ENCODE measurements around the gene POMT2.

Gene POMT2

GRCh38 chr14:77303417-77304156 lies 17.1 kb downstream of the POMT2 start:
- Histone ChIP-seq H3K4me3 (ENCODE audit: severe bottlenecking) (no peak overlapping the region), H3K4me1 (ENCODE audit: insufficient read depth, poor library complexity, severe bottlenecking) (peaks cover 25% of the 10 kb centered on the region), H3K36me3 (ENCODE audit: low read depth) (peaks cover 14% of the 10 kb centered on the region), H3K27ac (ENCODE audit: poor library complexity, severe bottlenecking) (peak overlapping the region; percentile 66), H3K27me3 (ENCODE audit: insufficient read depth, poor library complexity, severe bottlenecking) (no peaks in the 10 kb centered on the region), H3K9me3 (ENCODE audit: severe bottlenecking) (no peaks in the 10 kb centered on the region)
- ATAC-seq (ENCODE audit: low read depth) (peak; percentile 96), DNase-seq (ENCODE audit: low spot score) (no peak)
- TF ChIP-seq CTCF (IDR thresholded peaks at IDR 0.05; ENCODE audit: poor library complexity, severe bottlenecking), result no peak

- Histone ChIP-seq H3K27me3 (ENCODE audit: insufficient read depth, poor library complexity, severe bottlenecking) (no peaks in the 10 kb centered on the region), H3K36me3 (ENCODE audit: low read depth) (peaks cover 14% of the 10 kb centered on the region), H3K4me3 (ENCODE audit: severe bottlenecking) (no peak overlapping the region), H3K4me1 (ENCODE audit: insufficient read depth, poor library complexity, severe bottlenecking) (peaks cover 25% of the 10 kb centered on the region), H3K9me3 (ENCODE audit: severe bottlenecking) (no peaks in the 10 kb centered on the region), H3K27ac (ENCODE audit: poor library complexity, severe bottlenecking) (peak overlapping the region; percentile 66)
- ATAC-seq (ENCODE audit: low read depth), result peak; percentile 51
- DNase-seq (ENCODE audit: low spot score), result no peak
- TF ChIP-seq CTCF (IDR thresholded peaks at IDR 0.05; ENCODE audit: poor library complexity, severe bottlenecking), result no peak
These were observed 17.8 kb downstream of the POMT2 start for GRCh38 chr14:77302926-77303325.

GRCh38 chr14:77301103-77301502 lies 19.6 kb downstream of the POMT2 start:
- Histone ChIP-seq H3K27ac (ENCODE audit: poor library complexity, severe bottlenecking) (no peak overlapping the region), H3K4me3 (ENCODE audit: severe bottlenecking) (no peak overlapping the region), H3K36me3 (ENCODE audit: low read depth) (peaks cover 18% of the 10 kb centered on the region), H3K27me3 (ENCODE audit: insufficient read depth, poor library complexity, severe bottlenecking) (no peaks in the 10 kb centered on the region), H3K4me1 (ENCODE audit: insufficient read depth, poor library complexity, severe bottlenecking) (peaks cover 19% of the 10 kb centered on the region), H3K9me3 (ENCODE audit: severe bottlenecking) (no peaks in the 10 kb centered on the region)
- DNase-seq (ENCODE audit: low spot score), result no peak
- peak; percentile 20; the same call in 1 of the 3 replicates for ATAC-seq (ENCODE audit: low read depth)
- TF ChIP-seq CTCF (IDR thresholded peaks at IDR 0.05; ENCODE audit: poor library complexity, severe bottlenecking), result peak; percentile 89

GRCh38 chr14:77299771-77300170 lies 20.9 kb downstream of the POMT2 start:
- peaks cover 18% of the 10 kb centered on the region for H3K36me3 ChIP-seq (ENCODE audit: low read depth)
- no peak for DNase-seq (ENCODE audit: low spot score)
- H3K27me3 ChIP-seq (ENCODE audit: insufficient read depth, poor library complexity, severe bottlenecking), result no peaks in the 10 kb centered on the region
- ATAC-seq (ENCODE audit: low read depth), result no peak
- no peak for TF ChIP-seq CTCF (IDR thresholded peaks at IDR 0.05; ENCODE audit: poor library complexity, severe bottlenecking)
- no peak overlapping the region for H3K4me3 ChIP-seq (ENCODE audit: severe bottlenecking)
- peaks cover 19% of the 10 kb centered on the region for H3K4me1 ChIP-seq (ENCODE audit: insufficient read depth, poor library complexity, severe bottlenecking)
- H3K27ac ChIP-seq (ENCODE audit: poor library complexity, severe bottlenecking), result no peak overlapping the region
- no peaks in the 10 kb centered on the region for H3K9me3 ChIP-seq (ENCODE audit: severe bottlenecking)

GRCh38 chr14:77296906-77297305 lies 23.8 kb downstream of the POMT2 start:
- no peak overlapping the region for H3K27ac ChIP-seq (ENCODE audit: poor library complexity, severe bottlenecking)
- no peak overlapping the region for H3K4me3 ChIP-seq (ENCODE audit: severe bottlenecking)
- no peaks in the 10 kb centered on the region for H3K27me3 ChIP-seq (ENCODE audit: insufficient read depth, poor library complexity, severe bottlenecking)
- peaks cover 28% of the 10 kb centered on the region for H3K36me3 ChIP-seq (ENCODE audit: low read depth)
- no peak for TF ChIP-seq CTCF (IDR thresholded peaks at IDR 0.05; ENCODE audit: poor library complexity, severe bottlenecking)
- no peak for ATAC-seq (ENCODE audit: low read depth)
- H3K9me3 ChIP-seq (ENCODE audit: severe bottlenecking), result no peaks in the 10 kb centered on the region
- DNase-seq (ENCODE audit: low spot score), result no peak
- H3K4me1 ChIP-seq (ENCODE audit: insufficient read depth, poor library complexity, severe bottlenecking), result no peaks in the 10 kb centered on the region
